Measurements from ENCODE around the gene EXOSC7. TPM values are rescaled to one million over a fixed set of nuclear protein-coding genes. Genes with fewer than 3 reads are reported as not detected.

EXOSC7 gene
- total and polyA plus RNA-seq, 9 of the 15 experiments (the other 6 are each of a cell fraction or from before 2014, with no cell fraction given), result 88.5 to 237 (median 112) TPM

DNA sequence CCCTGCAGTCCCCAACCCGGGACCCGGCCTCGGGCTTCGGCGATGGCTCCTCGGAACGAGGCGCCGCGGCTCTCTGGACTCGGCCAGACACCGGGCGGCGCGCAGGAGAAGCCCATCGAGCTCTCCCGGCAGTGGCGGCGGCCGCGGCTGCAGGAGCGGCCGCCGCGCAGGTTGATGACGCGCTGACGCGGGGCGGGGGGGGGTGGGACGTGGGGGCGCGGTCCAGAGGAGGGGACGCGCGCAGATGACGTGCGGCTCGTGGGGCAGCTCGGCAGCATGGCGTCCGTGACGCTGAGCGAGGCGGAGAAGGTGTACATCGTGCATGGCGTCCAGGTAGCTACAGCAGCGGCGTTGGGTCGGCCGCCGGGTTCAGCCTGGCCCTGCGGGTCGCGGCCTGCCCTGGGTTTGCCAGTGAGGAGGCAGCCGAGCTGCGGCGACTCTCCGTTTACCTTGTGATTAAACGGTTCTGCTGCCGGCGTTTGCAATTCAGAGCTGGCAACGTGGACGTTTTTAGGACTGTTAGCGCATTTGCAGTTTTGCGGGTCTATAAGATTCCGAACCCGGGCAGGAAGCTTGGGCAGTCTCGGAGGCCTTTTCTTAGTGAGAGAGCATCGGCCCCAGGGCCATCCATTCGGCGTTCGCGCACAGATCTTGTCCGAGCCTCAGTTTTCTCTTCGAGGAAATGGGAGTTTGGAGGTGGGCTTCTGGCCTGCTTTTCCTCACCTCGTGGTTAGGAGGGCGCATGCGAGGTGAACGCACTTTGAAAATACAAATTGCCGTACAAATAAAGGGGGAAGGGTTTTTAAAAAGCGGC is at the start of gene EXOSC7, which contains the start of gene ZDHHC3 (continued):
- TF ChIP-seq, protein P1, sequence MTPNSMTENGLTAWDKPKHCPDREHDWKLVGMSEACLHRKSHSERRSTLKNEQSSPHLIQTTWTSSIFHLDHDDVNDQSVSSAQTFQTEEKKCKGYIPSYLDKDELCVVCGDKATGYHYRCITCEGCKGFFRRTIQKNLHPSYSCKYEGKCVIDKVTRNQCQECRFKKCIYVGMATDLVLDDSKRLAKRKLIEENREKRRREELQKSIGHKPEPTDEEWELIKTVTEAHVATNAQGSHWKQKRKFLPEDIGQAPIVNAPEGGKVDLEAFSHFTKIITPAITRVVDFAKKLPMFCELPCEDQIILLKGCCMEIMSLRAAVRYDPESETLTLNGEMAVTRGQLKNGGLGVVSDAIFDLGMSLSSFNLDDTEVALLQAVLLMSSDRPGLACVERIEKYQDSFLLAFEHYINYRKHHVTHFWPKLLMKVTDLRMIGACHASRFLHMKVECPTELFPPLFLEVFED (CRISPR knock-in tag; conservative IDR thresholded peaks at IDR 0.05), result no peak
- TF ChIP-seq TAF7 (tag; IDR thresholded peaks at IDR 0.05) (peak; percentile 71), MTA2 (IDR thresholded peaks at IDR 0.05; ENCODE audit: low read depth) (no peak), NFIC (IDR thresholded peaks at IDR 0.05) (peak; percentile 26; the same call in 1 of the 2 replicates), RBM22 (IDR thresholded peaks at IDR 0.05; ENCODE audit: low read depth, low read length, poor library complexity, severe bottlenecking) (no peak), GTF2A2 (tag; IDR thresholded peaks at IDR 0.05) (no peak), SP1 (CRISPR knock-in tag; IDR thresholded peaks at IDR 0.05) (no peak), MTA3 (IDR thresholded peaks at IDR 0.05; ENCODE audit: borderline replicate concordance) (no peak), HNRNPL (IDR thresholded peaks at IDR 0.05; ENCODE audit: low read depth, low read length) (no peak), KAT7 (CRISPR knock-in tag; IDR thresholded peaks at IDR 0.05; ENCODE audit: borderline replicate concordance) (peak; percentile 59; the same call in 1 of the 2 replicates), NFIX (CRISPR knock-in tag; IDR thresholded peaks at IDR 0.05; ENCODE audit: low read depth) (no peak), ARID1B (IDR thresholded peaks at IDR 0.05) (no peak), TFAM (CRISPR knock-in tag; conservative IDR thresholded peaks at IDR 0.05) (no peak), ZC3H8 (IDR thresholded peaks at IDR 0.05) (no peak), ERF (CRISPR knock-in tag; IDR thresholded peaks at IDR 0.05) (0 out of 2 replicates have a peak, but pooled peaks have one; percentile 33), SUPT5H (IDR thresholded peaks at IDR 0.05) (peak; percentile 89), RBM34 (IDR thresholded peaks at IDR 0.05; ENCODE audit: borderline replicate concordance, insufficient read depth, low read length) (no peak), HCFC1 (IDR thresholded peaks at IDR 0.05; ENCODE audit: low read depth, low read length) (peak; percentile 72), SMARCA5 (IDR thresholded peaks at IDR 0.05) (peak; percentile 34; the same call in 1 of the 2 replicates), ESRRA (IDR thresholded peaks at IDR 0.05; ENCODE audit: borderline replicate concordance, low read depth) (0 out of 2 replicates have a peak, but pooled peaks have one; percentile 8)
- TF ChIP-seq, protein P2, sequence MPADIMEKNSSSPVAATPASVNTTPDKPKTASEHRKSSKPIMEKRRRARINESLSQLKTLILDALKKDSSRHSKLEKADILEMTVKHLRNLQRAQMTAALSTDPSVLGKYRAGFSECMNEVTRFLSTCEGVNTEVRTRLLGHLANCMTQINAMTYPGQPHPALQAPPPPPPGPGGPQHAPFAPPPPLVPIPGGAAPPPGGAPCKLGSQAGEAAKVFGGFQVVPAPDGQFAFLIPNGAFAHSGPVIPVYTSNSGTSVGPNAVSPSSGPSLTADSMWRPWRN (IDR thresholded peaks at IDR 0.05; ENCODE audit: low read depth), result no peak
- TF ChIP-seq, protein P3, sequence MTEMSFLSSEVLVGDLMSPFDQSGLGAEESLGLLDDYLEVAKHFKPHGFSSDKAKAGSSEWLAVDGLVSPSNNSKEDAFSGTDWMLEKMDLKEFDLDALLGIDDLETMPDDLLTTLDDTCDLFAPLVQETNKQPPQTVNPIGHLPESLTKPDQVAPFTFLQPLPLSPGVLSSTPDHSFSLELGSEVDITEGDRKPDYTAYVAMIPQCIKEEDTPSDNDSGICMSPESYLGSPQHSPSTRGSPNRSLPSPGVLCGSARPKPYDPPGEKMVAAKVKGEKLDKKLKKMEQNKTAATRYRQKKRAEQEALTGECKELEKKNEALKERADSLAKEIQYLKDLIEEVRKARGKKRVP (CRISPR knock-in tag; IDR thresholded peaks at IDR 0.05), result no peak
- TF ChIP-seq, protein P4, sequence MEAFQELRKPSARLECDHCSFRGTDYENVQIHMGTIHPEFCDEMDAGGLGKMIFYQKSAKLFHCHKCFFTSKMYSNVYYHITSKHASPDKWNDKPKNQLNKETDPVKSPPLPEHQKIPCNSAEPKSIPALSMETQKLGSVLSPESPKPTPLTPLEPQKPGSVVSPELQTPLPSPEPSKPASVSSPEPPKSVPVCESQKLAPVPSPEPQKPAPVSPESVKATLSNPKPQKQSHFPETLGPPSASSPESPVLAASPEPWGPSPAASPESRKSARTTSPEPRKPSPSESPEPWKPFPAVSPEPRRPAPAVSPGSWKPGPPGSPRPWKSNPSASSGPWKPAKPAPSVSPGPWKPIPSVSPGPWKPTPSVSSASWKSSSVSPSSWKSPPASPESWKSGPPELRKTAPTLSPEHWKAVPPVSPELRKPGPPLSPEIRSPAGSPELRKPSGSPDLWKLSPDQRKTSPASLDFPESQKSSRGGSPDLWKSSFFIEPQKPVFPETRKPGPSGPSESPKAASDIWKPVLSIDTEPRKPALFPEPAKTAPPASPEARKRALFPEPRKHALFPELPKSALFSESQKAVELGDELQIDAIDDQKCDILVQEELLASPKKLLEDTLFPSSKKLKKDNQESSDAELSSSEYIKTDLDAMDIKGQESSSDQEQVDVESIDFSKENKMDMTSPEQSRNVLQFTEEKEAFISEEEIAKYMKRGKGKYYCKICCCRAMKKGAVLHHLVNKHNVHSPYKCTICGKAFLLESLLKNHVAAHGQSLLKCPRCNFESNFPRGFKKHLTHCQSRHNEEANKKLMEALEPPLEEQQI (IDR thresholded peaks at IDR 0.05), result no peak

All from K562 (cell line).